A673 (cell line): Measurements from ENCODE around the gene ZC3H6.

Experiments
- CTCF ChIP-seq: fragments of 300-800, 200-600 bp; sonication (generic); conservative IDR thresholded peaks from 2 replicates; pipeline ENCODE4 v1.5.1; 2017; ENCODE audit warnings: low read depth, mild to moderate bottlenecking, antibody characterized with exemption, low read length, moderate library complexity, mixed read lengths
- EZH2 ChIP-seq: fragments of 200-600 bp; sonication (generic); IDR thresholded peaks from 2 replicates; pipeline ENCODE4 v1.6.1; 2017; ENCODE audit warnings: borderline replicate concordance, low read depth, mild to moderate bottlenecking, mixed read lengths, antibody characterized with exemption, low read length; ENCODE audit not compliant: poor library complexity, severe bottlenecking

GRCh38 chr2:112312821-112313220 lies 37.4 kb downstream of the ZC3H6 start:
- no peak for TF ChIP-seq CTCF
- no peak for TF ChIP-seq EZH2
